MM.1S (cell line): Measurements from ENCODE around the gene FAM174A.

Experiments used
- EZH2 ChIP-seq: fragments of 300-600 bp; sonication (generic); optimal IDR thresholded peaks from 2 replicates; pipeline ENCODE3; 2017; ENCODE audit warnings: low read depth, mild to moderate bottlenecking, antibody characterized with exemption, low read length, mixed read lengths
- TF ChIP-seq, protein P1 (sequence below): fragments of 300-600 bp; sonication (generic); IDR thresholded peaks from 2 replicates; pipeline ENCODE4 v1.5.1; 2016; ENCODE audit warnings: antibody characterized with exemption, low read length, mixed read lengths

DNA sequence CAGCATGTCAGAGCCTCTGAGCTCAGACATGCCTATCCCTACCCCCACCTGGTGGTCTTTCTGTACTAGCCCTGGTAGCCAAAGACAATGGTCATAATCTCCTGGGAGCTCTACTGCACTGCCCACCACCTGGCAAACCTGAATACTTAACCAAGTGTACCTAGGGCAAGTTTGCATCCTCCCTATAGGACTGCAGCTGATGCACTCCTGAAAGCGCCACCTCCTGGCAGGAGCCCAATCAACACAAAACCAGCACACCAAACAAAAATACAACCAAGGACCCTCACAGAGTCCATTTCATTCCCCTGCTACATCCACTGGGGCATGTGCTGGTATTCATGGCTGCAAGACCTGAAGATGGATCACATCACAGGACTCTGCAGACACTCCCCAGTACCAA lies 14.8 kb upstream of the FAM174A start:
- TF ChIP-seq, protein P1, sequence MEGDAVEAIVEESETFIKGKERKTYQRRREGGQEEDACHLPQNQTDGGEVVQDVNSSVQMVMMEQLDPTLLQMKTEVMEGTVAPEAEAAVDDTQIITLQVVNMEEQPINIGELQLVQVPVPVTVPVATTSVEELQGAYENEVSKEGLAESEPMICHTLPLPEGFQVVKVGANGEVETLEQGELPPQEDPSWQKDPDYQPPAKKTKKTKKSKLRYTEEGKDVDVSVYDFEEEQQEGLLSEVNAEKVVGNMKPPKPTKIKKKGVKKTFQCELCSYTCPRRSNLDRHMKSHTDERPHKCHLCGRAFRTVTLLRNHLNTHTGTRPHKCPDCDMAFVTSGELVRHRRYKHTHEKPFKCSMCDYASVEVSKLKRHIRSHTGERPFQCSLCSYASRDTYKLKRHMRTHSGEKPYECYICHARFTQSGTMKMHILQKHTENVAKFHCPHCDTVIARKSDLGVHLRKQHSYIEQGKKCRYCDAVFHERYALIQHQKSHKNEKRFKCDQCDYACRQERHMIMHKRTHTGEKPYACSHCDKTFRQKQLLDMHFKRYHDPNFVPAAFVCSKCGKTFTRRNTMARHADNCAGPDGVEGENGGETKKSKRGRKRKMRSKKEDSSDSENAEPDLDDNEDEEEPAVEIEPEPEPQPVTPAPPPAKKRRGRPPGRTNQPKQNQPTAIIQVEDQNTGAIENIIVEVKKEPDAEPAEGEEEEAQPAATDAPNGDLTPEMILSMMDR, result no peak
- TF ChIP-seq EZH2, result no peak
